Mammary epithelial cell (primary cell): ENCODE measurements around the gene TICRR.

Experiments
- CTCF ChIP-seq, 2 donors: IDR thresholded peaks in 1 of 2; conservative IDR thresholded peaks in 1 of 2; 2 replicates each; pipeline ENCODE4 v1.5.1; 2011 to 2012; ENCODE audit warnings: inconsistent platforms in 2 of 2, low read length in 2 of 2, mild to moderate bottlenecking in 2 of 2, control low read depth in 1 of 2, low read depth in 1 of 2; ENCODE audit not compliant: insufficient read depth in 1 of 2; ENCODE audit errors: extremely low read depth in 1 of 2
- EZH2 ChIP-seq: IDR thresholded peaks from 2 replicates; pipeline ENCODE4 v1.6.1; 2012; ENCODE audit warnings: low read length, inconsistent platforms, borderline replicate concordance

GRCh38 chr15:89665449-89666181 lies 90.3 kb downstream of the TICRR start:
- TF ChIP-seq CTCF (conservative IDR thresholded peaks at IDR 0.05 in 1 of 2, IDR thresholded peaks at IDR 0.05 in 1 of 2; ENCODE audit: extremely low read depth in 1 of 2, insufficient read depth in 1 of 2, low read depth in 1 of 2, low read length in 2 of 2) (no peak), EZH2 (no peak)
